Memory B cell (primary cell): ENCODE results near the gene GZMA.
"Not testable (repeated sequence)": the region's sequence is repeated elsewhere in the genome, so short reads cannot be mapped to it uniquely, and the experiment has no call there.

Experiments used
- ATAC-seq: fragments of 150-1000 bp; cut with Tn5 transposase; 2 replicates; pipeline ENCODE4 v1.10.0; 2021; ENCODE audit warnings: low read depth, mild to moderate bottlenecking, moderate library complexity
- DNase-seq, 2 donors: peaks; one replicate each; pipeline ENCODE4 v3.0.0; 2022; ENCODE audit warnings: low spot score in 2 of 2
- H3K27ac Mint-ChIP-seq: one replicate; pipeline ENCODE4 v1.8.0; 2022; ENCODE audit warnings: mild to moderate bottlenecking, moderate library complexity, mixed read lengths
- H3K27me3 Mint-ChIP-seq: one replicate; pipeline ENCODE4 v1.8.0; 2022; ENCODE audit warnings: mixed read lengths
- H3K36me3 Mint-ChIP-seq: one replicate; pipeline ENCODE4 v1.8.0; 2022; ENCODE audit warnings: mild to moderate bottlenecking, mixed read lengths
- H3K4me1 Mint-ChIP-seq: one replicate; pipeline ENCODE4 v1.8.0; 2022; ENCODE audit warnings: mixed read lengths
- H3K4me3 Mint-ChIP-seq: one replicate; pipeline ENCODE4 v1.8.0; 2022; ENCODE audit warnings: mild to moderate bottlenecking, moderate library complexity, mixed read lengths
- H3K9me3 Mint-ChIP-seq: one replicate; pipeline ENCODE4 v1.8.0; 2022; ENCODE audit warnings: mixed read lengths

GZMA gene

DNA sequence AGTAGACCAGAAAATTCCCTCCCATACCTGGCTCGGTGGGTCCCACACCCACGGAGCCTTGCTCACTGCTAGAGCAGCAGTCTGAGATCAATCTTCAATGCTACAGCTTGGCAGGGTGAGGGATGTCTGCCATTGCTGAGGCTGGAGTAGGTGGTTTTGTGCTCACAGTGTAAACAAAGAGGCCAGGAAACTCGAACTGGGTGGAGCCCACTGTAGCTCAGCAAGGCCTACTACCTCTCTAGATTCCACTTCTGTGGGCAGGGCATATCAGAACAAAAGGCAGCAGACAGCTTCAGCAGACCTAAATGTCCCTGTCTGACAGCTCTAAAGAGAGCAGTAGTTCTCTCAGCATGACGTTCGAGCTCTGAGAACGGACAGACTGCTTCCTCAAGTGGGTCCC is 5.6 kb upstream of the GZMA start:
- no peaks in the 10 kb centered on the region for H3K4me1 Mint-ChIP-seq
- peaks cover 1% of the 10 kb centered on the region for H3K9me3 Mint-ChIP-seq
- peaks cover 6% of the 10 kb centered on the region for H3K27me3 Mint-ChIP-seq
- ATAC-seq (no peak), DNase-seq (no peak)
- no peak overlapping the region for H3K4me3 Mint-ChIP-seq
- H3K27ac Mint-ChIP-seq, result no peak overlapping the region
- no peaks in the 10 kb centered on the region for H3K36me3 Mint-ChIP-seq

- H3K9me3 Mint-ChIP-seq, H3K27ac Mint-ChIP-seq, H3K4me1 Mint-ChIP-seq, H3K4me3 Mint-ChIP-seq, DNase-seq, ATAC-seq, H3K36me3 Mint-ChIP-seq, H3K27me3 Mint-ChIP-seq: not testable (repeated sequence)
These were observed 1.3 kb upstream of the GZMA start for GRCh38 chr5:55101148-55101547.

DNA sequence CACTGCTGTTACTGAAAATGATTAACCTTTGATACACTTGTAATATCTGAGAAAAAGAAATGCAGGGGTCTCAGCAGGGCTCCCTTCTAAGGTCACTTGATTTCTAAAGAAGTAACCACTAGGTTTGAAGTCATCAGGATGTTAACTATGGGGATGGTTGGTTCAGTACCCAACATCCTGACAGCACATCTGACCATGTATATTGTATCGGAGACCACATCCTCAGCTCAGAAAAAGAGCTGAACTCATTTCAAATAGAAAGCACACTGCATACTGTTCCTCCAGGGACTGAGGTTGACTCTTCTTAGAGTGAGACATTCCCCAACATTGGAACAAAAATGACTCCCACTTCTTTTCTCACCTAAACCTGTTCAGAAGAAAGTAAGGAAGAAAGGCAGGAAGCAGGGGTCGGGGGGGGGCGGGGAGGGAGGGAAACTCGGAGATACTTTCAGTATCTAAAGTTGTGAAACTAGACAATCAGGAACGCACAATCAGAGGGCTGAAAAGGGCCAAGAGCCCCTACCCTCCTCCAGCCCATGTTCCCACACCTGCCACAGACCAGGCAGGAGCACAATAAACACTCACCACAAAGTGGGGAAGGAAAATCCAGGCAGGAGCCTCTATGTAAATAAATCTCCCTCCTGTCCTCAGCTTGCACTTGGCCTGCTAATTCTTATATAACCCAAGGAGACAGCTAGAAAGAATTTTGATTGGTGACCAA is 730 bp upstream of the GZMA start:
- peaks cover 2% of the 10 kb centered on the region for H3K4me1 Mint-ChIP-seq
- no peak overlapping the region for H3K4me3 Mint-ChIP-seq
- H3K27ac Mint-ChIP-seq, result no peak overlapping the region

DNA sequence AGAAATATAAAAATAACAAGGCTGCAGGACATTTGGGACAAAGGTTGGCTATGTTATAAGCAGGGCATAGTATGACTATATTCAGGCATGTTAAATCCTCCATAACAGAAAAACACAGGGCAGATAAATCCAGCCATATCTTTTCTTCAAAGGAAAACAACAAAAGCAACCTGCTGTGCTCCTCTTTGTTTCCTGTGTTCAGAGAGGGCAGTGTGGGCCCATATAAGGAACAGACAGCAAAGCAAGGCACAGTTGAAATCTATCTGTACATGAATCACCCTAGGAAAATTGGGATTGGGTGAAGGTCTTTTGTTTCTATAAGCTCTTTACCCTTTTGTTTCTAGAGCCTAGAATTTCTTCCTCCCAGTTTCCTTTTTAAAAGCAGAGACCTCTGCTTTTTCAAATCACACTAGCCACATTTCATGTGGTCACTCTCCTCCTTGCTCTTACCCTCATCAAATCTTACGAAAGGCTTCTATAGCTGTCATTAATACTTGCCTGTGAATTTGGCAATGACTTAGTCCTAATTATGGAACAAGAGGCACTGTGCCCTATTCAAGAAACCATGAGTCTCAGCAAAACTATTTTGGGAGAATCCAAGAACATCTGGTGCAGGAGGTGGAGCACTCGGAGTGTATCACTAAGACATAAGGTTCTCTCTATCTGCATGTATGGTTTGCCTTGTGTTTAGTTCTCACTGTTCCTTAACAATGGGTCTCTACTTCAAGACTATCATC is 1.8 kb downstream of the GZMA start:
- H3K27me3 Mint-ChIP-seq, result peaks cover 6% of the 10 kb centered on the region
- H3K4me3 Mint-ChIP-seq, result no peak overlapping the region
- DNase-seq (no peak), ATAC-seq (no peak)
- H3K36me3 Mint-ChIP-seq, result no peaks in the 10 kb centered on the region
- no peak overlapping the region for H3K27ac Mint-ChIP-seq
- H3K4me1 Mint-ChIP-seq, result peaks cover 2% of the 10 kb centered on the region
- H3K9me3 Mint-ChIP-seq, result peaks cover 1% of the 10 kb centered on the region

More for the DNA sequence above, 730 bp upstream of the GZMA start:
- H3K36me3 Mint-ChIP-seq, result no peaks in the 10 kb centered on the region
- H3K27me3 Mint-ChIP-seq, result peaks cover 3% of the 10 kb centered on the region
- ATAC-seq (no peak), DNase-seq (no peak)
- peaks cover 1% of the 10 kb centered on the region for H3K9me3 Mint-ChIP-seq

DNA sequence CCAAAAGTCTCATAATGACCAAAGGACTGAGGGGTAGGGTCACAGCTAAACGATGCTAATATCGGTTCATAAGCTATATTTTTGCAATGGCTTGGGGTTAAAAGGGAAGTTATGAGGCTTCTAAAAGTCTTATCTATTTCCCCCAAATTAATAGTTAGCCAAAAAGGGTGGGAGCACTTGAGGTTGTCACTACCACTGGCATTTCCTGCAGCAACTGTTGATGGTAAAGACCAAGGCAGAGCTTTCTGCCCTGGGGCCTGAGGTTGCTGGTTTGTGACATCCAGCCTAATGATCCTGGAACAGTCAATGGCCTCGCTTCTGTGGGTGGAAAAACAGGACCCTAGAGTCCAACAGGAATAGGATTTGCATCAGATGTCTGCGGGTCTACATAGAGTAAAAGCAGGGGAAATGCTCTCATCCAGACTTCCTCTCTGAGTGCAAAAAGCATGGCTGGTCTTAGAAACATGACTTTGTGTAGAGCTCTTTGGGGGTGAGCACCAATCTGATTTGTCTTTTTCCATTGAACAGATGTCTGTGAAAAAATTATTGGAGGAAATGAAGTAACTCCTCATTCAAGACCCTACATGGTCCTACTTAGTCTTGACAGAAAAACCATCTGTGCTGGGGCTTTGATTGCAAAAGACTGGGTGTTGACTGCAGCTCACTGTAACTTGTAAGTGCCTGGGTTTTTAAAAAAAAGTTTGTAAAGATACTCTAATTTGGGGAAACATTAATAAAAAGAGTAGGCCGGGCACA is 2.7 kb downstream of the GZMA start:
- H3K27me3 Mint-ChIP-seq, result peaks cover 6% of the 10 kb centered on the region
- H3K9me3 Mint-ChIP-seq, result peaks cover 1% of the 10 kb centered on the region
- ATAC-seq (no peak), DNase-seq (no peak)
- H3K27ac Mint-ChIP-seq, result no peak overlapping the region
- H3K36me3 Mint-ChIP-seq, result no peaks in the 10 kb centered on the region
- peaks cover 2% of the 10 kb centered on the region for H3K4me1 Mint-ChIP-seq
- H3K4me3 Mint-ChIP-seq, result no peak overlapping the region

GRCh38 chr5:55105976-55106375 is 3.5 kb downstream of the GZMA start:
- H3K4me3 Mint-ChIP-seq, H3K4me1 Mint-ChIP-seq, H3K27ac Mint-ChIP-seq, H3K27me3 Mint-ChIP-seq, DNase-seq, H3K36me3 Mint-ChIP-seq, ATAC-seq, H3K9me3 Mint-ChIP-seq: not testable (repeated sequence)

GRCh38 chr5:55108661-55109060 is 6.2 kb downstream of the GZMA start:
- peaks cover 9% of the 10 kb centered on the region for H3K27me3 Mint-ChIP-seq
- H3K36me3 Mint-ChIP-seq, result no peaks in the 10 kb centered on the region
- DNase-seq (no peak), ATAC-seq (no peak)
- no peaks in the 10 kb centered on the region for H3K9me3 Mint-ChIP-seq
- H3K4me1 Mint-ChIP-seq, result no peaks in the 10 kb centered on the region
- no peak overlapping the region for H3K4me3 Mint-ChIP-seq
- no peak overlapping the region for H3K27ac Mint-ChIP-seq

DNA sequence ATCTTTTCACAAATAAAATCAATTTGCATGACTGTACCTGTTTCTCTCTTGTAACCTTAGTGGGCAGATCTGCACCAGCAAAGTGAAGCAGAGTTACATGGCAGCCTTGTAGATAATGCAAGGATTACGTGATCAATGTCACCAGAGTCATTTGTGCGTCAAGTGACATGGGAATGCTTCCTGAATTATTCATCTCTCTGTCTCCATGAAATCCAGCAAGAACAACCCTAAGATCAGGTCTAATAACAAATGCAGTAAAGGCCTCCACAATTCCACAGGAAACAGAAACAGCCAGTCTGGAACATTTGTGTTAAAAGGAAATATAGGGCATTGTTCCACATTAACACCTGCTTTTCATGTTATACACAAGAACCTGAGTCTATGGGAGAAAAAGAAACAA is 7.8 kb downstream of the GZMA start:
- Mint-ChIP-seq H3K27me3 (peaks cover 11% of the 10 kb centered on the region), H3K4me3 (no peak overlapping the region), H3K9me3 (no peaks in the 10 kb centered on the region), H3K27ac (no peak overlapping the region), H3K36me3 (no peaks in the 10 kb centered on the region), H3K4me1 (no peaks in the 10 kb centered on the region)
- ATAC-seq (no peak), DNase-seq (no peak)

DNA sequence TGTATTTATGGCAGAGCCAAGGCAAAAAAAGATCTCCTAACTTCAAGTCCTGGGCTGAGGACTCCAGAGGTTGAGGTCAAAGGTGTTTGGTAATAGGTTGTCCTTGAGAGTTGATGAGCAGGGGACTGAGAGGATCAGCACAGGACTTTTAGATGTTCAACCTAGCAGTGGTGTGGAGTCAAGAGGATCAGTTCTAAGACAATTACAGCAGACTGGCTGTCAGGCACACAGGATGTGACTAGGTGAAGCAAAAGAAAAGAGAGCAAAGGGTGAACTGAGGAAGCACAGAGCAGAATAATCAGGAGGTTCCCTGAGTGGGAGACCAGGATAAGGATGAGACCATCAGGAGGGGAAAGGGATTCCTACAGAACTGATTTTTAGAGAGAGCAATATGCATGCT is 10.9 kb downstream of the GZMA start:
- Mint-ChIP-seq H3K4me3 (no peak overlapping the region), H3K36me3 (no peaks in the 10 kb centered on the region), H3K27ac (no peak overlapping the region), H3K27me3 (peaks cover 5% of the 10 kb centered on the region), H3K9me3 (no peaks in the 10 kb centered on the region), H3K4me1 (no peaks in the 10 kb centered on the region)
- ATAC-seq, result no peak
- DNase-seq, result no peak

DNA sequence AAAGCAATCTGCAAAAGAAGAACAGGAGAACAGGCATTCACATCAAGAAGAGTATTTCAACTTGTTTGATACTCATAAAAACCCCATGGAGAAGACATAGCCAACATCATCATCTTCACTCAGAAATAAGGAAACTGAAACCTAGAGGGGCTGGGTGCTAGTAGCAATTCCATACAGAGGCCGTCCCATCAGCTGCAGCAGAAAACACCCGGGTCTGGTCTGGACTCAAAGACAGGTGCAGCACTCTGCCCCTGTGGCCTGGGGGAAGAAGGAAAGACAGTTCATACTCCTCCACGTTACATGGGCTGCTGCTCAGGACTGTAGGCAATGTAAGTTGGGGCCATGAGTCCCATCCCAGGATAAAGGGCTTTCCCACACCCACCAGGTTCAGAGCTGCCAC is 11.6 kb downstream of the GZMA start:
- no peak for ATAC-seq
- Mint-ChIP-seq H3K9me3 (no peaks in the 10 kb centered on the region), H3K4me1 (no peaks in the 10 kb centered on the region), H3K36me3 (no peaks in the 10 kb centered on the region), H3K4me3 (no peak overlapping the region), H3K27me3 (peaks cover 5% of the 10 kb centered on the region), H3K27ac (no peak overlapping the region)
- no peak for DNase-seq

GRCh38 chr5:55123365-55123764 is 20.9 kb downstream of the GZMA start:
- Mint-ChIP-seq H3K36me3 (no peaks in the 10 kb centered on the region), H3K4me3 (no peak overlapping the region), H3K9me3 (no peaks in the 10 kb centered on the region), H3K27ac (no peak overlapping the region), H3K4me1 (no peaks in the 10 kb centered on the region), H3K27me3 (peaks cover 9% of the 10 kb centered on the region)
- DNase-seq, result no peak
- no peak for ATAC-seq

DNA sequence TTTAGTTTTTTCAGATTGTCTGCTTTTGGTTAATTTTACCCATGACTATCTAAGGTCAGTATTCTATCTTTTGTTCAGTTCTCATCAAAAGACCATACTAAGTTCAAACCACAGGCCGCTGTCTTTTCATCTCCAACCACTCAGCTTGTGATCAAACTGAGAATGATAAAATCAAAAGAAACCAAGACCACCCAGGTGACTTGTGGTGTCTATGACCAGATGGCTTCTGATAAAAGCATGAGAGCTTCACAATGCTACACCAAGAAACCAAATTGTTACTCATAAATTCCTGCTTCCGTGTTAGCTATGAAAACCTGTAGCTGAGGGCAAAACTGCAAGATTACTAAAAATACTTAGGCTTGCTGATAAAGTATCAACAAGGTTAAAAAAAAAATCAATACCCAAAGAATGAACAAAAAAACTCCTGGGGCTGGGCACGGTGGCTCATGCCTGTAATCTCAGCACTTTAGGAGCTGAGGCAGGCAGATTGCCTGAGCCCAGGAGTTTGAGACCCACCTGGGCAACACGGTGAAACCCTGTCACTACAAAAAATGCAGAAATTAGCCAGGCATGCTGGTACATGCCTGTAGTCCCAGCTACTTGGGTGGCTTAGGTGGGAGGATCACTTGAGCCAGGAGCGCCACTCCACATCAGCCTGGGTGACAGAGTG is 31.7 kb downstream of the GZMA start:
- Mint-ChIP-seq H3K36me3 (no peaks in the 10 kb centered on the region), H3K27me3 (peaks cover 16% of the 10 kb centered on the region), H3K27ac (no peak overlapping the region), H3K4me1 (no peaks in the 10 kb centered on the region), H3K9me3 (peaks cover 9% of the 10 kb centered on the region), H3K4me3 (no peak overlapping the region)
- ATAC-seq (no peak), DNase-seq (no peak)

DNA sequence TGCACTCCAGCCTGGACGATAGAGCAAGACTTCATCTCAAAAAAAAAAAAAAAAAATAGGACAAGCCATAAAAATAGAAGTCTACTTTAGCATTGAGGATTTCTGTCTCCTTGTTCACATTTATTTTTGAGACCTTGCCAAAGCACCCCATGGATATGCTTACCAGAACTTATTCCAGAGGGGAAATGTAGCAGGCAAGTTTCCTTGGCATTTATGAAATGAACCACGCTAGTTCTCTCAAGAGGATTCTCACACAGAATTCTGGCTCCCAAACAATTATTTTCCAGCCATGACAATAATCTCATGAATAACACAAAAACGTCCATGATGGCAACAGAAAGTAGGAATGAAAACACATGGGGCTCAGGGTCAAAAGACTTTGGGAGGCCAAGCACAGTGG is 34.1 kb downstream of the GZMA start:
- Mint-ChIP-seq H3K36me3 (no peaks in the 10 kb centered on the region), H3K4me1 (no peaks in the 10 kb centered on the region), H3K4me3 (no peak overlapping the region), H3K27me3 (peaks cover 10% of the 10 kb centered on the region), H3K27ac (no peak overlapping the region), H3K9me3 (peaks cover 1% of the 10 kb centered on the region)
- ATAC-seq (no peak), DNase-seq (no peak)
